Sciatic nerve (tissue), 2 donors: ENCODE data around the gene WNT5B. TPM values are rescaled to one million over a fixed set of nuclear protein-coding genes. Genes with fewer than 3 reads are reported as not detected.

ENCODE experiments used
- ATAC-seq: fragments of 200-7000 bp; cut with Tn5 transposase; one replicate; pipeline ENCODE4 v1.9.1; 2020; ENCODE audit warnings: mild to moderate bottlenecking, moderate library complexity
- DNase-seq: peaks from one replicate; pipeline ENCODE4 v3.0.0-alpha.2; 2020; ENCODE audit warnings: low spot score
- intact Hi-C: fragments of 100-400 bp; cut with DNase I; formaldehyde crosslinking; loops from one replicate; pipeline ENCODE4 v1.14.2; 2022
- total RNA-seq: library from RNA; stranded (reverse); fragmentation: NEBNext Ultra II Directional; extraction: Animal tissue kit (Norgen Biotek cat#: 25700); gene quantifications from one replicate; pipeline ENCODE4 v1.2.1, GENCODE V29; 2021
- donor health status: DM: no; HTN: no; CAD: no.
- donor health status: DM: no; HTN: no; CAD: no.

Gene WNT5B
- 10.6 TPM for total RNA-seq

DNA sequence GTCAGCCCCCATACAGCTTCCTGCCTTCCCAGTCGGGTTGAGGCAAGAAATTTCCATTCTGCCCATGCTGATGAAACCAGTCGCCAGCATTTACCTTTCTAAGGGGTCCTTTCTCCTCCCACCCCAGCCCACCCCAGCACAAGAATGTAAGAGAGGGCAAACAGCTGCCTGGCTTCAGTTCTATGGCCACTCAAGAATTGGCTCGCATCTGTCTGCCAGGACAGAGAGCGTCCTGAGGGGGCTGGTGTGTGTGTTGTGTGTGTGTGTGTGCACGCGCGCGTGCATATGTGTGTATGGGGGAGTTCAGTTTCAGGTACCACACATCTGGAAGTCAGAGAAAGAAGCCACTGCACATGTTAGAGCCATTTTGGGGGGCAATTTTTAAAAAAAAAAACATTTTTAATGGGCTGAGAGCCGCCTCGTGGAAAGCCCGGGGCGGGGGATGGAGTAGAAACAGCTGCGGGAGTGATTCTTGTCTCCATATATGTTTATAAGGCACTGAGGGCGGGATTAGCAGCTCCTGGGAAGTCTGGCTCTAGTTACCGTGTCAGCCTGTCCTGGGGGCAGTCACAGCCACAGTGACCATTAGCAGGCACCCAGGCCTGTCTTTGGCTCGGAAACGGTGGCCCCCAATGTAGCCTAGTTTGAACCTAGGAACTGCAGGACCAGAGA, at the start of gene WNT5B:
TSS of gene WNT5B (plus strand) at position 566 of the 672 bp plus-strand sequence. CDS start 2,124 bp downstream, outside the sequence.
- DNase-seq, result no peak
- intact Hi-C loops, result no loop called here
- ATAC-seq, result no peak

GRCh38 chr12:1579651-1580435, 49.2 kb upstream of the WNT5B start:
- intact Hi-C loops, result loop anchor here (5.0 kb wide), 2 partner anchors 463 to 1013 kb away; no protein-coding TSS in a partner anchor
- ATAC-seq (no peak), DNase-seq (no peak)

GRCh38 chr12:1580526-1580925, 48.5 kb upstream of the WNT5B start:
- ATAC-seq (no peak), DNase-seq (no peak)
- intact Hi-C loops, result loop anchor here (5.0 kb wide), 2 partner anchors 463 to 1013 kb away; no protein-coding TSS in a partner anchor

DNA sequence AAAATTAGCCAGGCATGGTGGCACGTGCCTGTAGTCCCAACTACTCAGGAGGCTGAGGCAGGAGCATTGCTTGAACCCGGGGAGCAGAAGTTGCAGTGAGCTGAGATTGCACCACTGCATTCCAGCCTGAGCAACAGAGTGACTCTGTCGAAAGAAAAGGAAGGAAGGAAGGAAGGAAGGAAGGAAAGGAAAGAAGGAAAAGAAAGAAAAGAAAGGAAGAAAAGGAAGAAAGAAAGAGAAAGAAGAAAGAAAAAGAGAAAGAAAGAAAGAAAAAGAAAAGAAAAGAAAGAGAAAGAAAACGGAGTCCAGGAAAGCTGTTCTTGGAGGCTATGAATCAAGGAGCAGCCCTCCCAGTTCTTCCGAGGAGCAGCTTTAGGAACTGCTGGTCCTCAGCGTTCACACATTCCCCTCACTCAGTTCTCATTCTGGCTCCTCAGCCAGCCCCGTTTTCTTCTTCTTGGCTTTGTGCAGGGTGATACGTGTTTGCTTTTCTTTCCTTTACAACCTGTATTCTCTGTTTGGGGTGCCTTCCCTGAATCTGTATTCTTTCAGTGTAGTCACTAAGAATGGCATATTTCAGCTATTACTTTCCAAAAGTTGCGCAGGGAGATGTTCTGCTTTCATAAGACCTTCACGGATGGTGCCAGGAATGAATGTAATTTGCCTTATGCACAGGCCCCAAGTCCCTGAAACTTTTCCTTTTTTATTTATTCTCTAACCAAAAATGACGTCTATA, 46.9 kb upstream of the WNT5B start:
- no peak for ATAC-seq
- intact Hi-C loops, result loop anchor here (5.0 kb wide), 2 partner anchors 465 to 1015 kb away; no protein-coding TSS in a partner anchor

DNA sequence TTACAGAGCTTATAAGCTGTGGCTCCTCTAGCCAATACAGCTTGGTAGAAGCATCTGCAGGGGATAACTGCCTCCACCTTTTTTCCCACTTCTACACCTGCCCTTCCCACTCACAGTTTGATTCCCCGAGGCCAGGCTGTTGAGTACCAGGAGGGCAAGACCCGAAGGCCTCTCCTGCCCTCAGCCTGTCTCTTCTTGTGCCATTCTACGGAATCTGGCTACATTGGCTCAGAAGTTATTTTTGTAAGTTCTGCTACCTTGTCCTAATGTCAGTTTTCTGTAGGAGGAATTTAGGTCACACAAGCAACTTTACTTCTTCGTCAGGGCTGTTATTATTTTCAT, 46.4 kb upstream of the WNT5B start:
- no peak for DNase-seq
- intact Hi-C loops, result loop anchor here (5.0 kb wide), 2 partner anchors 465 to 1015 kb away; no protein-coding TSS in a partner anchor
- no peak for ATAC-seq

More for the DNA sequence above, 46.9 kb upstream of the WNT5B start:
- no peak for DNase-seq

DNA sequence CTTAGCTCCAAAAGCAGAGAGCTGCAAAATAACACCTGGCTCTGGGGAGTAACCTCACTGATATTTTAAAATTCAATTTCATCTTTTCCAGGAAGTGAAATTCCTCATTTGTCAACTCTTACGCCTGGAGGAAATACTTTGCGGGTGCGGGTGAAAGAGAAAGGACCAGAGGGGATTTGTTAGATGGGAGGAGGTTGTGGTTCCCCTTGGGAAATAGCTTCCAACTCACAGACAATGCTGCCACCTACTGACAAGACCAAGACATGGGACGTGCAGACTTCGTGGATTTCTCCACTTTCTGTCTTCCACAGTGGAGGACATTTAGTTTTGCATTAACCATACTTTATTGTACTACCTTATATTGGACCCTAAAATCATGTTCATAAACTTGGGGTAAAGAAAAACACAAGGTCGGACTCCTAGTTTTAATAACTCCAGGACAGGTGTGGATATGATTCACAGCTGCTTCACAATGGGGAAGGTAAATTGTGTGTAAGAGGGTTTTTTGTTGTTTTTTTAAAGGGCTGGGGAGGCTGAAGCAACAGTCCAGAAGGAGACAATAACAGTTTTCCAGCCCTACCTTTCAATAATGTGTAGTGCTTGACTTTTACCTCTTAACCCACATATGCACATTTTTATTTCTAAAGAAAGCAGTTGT, 45.5 kb upstream of the WNT5B start:
- intact Hi-C loops, result loop anchor here (5.0 kb wide), 2 partner anchors 466 to 1016 kb away; no protein-coding TSS in a partner anchor
- ATAC-seq (peak; percentile 89), DNase-seq (peak; percentile 78)

- intact Hi-C loops, result loop anchor here (5.0 kb wide), 2 partner anchors 467 to 1017 kb away; no protein-coding TSS in a partner anchor
- DNase-seq (no peak), ATAC-seq (no peak)
Measured at GRCh38 chr12:1584326-1584725, 44.7 kb upstream of the WNT5B start.

GRCh38 chr12:1587927-1588574, 41.0 kb upstream of the WNT5B start:
- DNase-seq (no peak), ATAC-seq (no peak)
- intact Hi-C loops, result no loop called here

DNA sequence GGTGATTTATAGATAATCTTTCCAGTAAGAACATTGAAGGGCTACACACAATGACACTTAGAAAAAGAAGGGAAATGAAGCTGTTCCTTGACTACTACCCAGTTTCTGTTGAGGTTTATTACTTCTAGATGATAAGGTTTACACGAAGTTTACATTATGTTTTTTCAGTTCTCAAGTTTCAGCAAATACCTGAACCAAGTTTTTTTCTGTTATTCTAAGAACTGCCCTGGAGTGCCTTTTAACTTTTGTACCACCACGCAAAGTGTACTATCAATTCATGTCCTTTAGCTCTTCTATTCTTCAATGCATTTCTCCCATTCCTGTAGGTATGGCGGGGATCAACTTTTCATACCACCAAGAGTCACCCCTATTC, 40.5 kb upstream of the WNT5B start:
- intact Hi-C loops, result no loop called here
- ATAC-seq (no peak), DNase-seq (no peak)

DNA sequence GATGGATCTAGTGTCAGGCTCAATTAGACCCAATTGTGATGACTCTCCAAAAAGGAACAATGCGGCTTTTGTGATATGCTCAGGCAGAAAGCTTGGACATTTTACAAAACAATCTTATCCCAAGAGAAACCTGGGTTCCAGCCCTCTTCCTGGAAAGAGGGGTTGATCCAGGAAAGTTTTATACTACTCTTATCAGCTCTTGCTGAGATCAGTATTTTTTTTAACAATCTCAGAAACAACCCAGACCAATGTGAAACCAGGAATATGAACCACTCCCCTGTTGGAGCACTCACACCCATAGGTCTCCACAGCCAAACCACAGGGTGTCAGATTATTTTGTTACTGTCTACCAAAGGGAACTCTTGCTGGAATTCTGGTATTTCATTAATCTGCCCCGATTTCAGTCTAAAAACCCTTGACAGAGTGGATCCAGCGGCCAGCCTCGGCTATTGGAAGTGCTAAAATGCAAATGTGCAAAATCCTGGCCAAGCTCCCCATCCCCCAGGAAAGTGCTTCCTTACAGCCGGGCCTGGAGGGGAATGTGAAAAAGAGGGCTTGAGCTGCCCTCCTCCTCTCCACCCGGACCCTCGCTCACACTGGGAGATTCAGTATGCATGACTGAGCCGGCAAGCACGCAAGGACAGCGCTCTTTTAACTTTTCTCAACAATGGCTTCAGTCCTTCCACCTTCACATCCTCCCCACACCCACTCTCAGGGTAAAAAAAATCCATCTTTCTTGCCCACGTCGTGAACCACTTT, 38.6 kb upstream of the WNT5B start:
- ATAC-seq, result peak; percentile 77
- no peak for DNase-seq
- intact Hi-C loops, result loop anchor here (5.0 kb wide), 1 partner anchor 463 kb away; no protein-coding TSS in a partner anchor

- DNase-seq (no peak), ATAC-seq (no peak)
- intact Hi-C loops, result loop anchor here (5.0 kb wide), 1 partner anchor 464 kb away; no protein-coding TSS in a partner anchor
Measured at GRCh38 chr12:1591034-1591433, 38.0 kb upstream of the WNT5B start.

GRCh38 chr12:1591543-1591942, 37.5 kb upstream of the WNT5B start:
- DNase-seq (no peak), ATAC-seq (no peak)
- intact Hi-C loops, result loop anchor here (5.0 kb wide), 1 partner anchor 464 kb away; no protein-coding TSS in a partner anchor

- intact Hi-C loops, result loop anchor here (1.0 to 5.0 kb wide), 2 partner anchors 12 to 465 kb away; no protein-coding TSS in a partner anchor
- DNase-seq (peak; percentile 68), ATAC-seq (no peak)
Measured at GRCh38 chr12:1592444-1593173, 36.4 kb upstream of the WNT5B start.

- intact Hi-C loops, result loop anchor here (5.0 kb wide), 1 partner anchor 466 kb away; no protein-coding TSS in a partner anchor
- ATAC-seq, result peak; percentile 1
- DNase-seq, result peak; percentile 70
Measured at GRCh38 chr12:1593174-1594005, 35.6 kb upstream of the WNT5B start.

GRCh38 chr12:1594006-1594260, 35.1 kb upstream of the WNT5B start:
- peak; percentile 85 for DNase-seq
- ATAC-seq, result no peak
- intact Hi-C loops, result loop anchor here (5.0 kb wide), 1 partner anchor 467 kb away; no protein-coding TSS in a partner anchor
